Activated CD4-positive, alpha-beta T cell treated with anti-CD3 and anti-CD28 coated beads, Interleukin-2, amount 50 U/mL, for 16 hours (primary cell): ENCODE measurements around the gene TNFSF10.

Experiments used
- DNase-seq: peaks from one replicate; pipeline ENCODE4 v3.0.0-alpha.2; 2020

The TNFSF10 gene

GRCh38 chr3:172516318-172517214 lies 6.7 kb downstream of the TNFSF10 start:
- DNase-seq, result peak; percentile 78

- DNase-seq, result no peak
These were observed 7.9 kb downstream of the TNFSF10 start for GRCh38 chr3:172515130-172515918.

GRCh38 chr3:172514678-172515077 lies 8.6 kb downstream of the TNFSF10 start:
- no peak for DNase-seq

DNA sequence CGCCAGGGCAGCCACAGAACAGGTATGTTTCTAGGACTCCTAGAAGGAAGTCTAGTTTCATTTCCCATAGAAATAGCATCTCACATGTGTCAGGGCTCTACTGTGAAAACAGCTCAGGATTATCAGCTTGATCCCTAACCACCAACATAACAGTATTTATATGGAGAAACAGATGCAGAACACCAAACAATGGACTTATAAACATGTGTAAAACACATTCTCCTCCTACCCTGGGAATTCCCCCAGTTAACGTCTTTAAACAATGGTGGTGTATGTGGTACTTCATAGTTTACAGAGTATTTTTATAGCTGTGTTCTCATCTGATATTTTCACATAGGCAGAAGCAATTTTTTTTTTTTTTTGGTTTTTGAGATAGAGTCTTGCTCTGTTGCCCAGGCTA lies 9.7 kb downstream of the TNFSF10 start:
- no peak for DNase-seq

GRCh38 chr3:172511783-172512762 lies 11.2 kb downstream of the TNFSF10 start:
- DNase-seq, result peak; percentile 93

DNA sequence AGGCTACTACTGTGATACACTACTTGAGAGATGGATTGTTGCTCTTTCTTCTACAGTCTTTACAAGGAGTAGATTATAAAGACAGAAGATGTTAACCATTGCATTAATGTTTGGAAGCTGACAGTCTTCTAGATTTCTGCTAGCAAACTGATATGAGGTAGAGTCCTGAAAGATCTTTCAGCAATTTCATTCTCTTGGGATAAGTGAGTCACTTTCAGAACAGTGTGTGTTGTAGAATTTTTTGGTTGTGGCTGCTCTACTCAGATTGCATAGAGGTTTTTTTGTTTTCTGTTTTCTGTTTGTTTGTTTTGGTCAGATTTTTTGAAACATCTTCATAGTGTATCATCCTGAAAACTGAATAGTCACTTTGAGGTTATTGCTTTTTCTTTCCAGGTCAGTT lies 17.1 kb downstream of the TNFSF10 start:
- DNase-seq, result no peak

DNA sequence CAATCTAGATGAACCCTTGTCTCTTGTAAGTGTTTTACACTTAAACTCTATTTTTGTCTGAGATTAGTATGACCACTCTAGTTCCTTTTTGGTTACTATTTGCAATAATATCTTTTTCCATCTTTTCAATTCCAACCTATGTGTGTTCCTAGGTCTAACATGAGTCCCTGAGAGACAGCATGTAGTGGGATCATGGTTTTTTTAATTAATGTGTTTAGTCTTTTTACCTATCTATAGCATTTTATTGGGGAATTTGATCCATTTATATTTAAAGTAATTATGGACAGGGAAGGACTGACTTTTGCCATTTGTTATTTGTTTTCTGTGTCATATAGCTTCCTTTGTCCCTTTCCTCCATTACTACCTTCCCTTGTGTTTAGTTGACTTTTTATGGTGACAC lies 21.7 kb downstream of the TNFSF10 start:
- DNase-seq, result no peak

GRCh38 chr3:172490198-172490669 lies 33.0 kb downstream of the TNFSF10 start:
- DNase-seq, result peak; percentile 82

DNA sequence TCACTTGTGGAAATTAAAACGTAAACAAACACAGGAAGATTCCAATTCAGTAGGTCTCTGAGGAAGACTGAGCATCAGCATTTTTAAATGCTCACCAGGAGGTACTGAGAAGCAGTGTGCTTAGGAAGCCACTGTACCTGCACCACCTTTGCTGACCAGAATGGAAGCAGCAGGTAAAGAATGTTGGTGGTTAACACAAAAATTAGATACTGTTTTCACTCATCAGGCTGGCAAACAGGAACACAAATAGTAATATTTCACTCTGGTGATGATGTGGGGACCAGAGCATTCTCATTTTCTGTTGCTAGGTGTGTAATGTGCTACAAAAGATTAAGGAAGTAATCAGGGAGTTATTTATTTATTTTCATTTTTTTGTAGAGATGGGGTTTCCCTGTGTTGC lies 45.1 kb downstream of the TNFSF10 start:
- DNase-seq, result peak; percentile 73

DNA sequence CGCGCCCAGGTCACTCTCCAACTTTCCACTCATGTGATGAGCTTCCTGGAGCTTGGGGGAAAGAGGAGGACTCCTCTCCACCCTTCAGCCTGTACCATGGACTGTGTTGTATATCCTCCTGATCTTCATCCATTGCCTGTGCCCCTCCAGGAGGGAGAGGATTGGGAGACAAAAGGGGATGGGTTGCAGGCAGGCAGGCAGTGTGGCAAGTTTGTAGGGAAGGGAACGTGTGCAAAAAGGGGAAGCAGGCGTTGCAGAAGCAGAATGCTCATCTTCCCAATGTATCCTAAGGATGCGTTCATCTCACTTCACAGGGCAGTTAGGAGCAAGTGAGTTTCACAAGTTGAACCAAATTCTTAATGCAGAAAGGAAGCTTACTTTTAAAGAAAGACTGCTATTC lies 46.9 kb downstream of the TNFSF10 start:
- no peak for DNase-seq

DNA sequence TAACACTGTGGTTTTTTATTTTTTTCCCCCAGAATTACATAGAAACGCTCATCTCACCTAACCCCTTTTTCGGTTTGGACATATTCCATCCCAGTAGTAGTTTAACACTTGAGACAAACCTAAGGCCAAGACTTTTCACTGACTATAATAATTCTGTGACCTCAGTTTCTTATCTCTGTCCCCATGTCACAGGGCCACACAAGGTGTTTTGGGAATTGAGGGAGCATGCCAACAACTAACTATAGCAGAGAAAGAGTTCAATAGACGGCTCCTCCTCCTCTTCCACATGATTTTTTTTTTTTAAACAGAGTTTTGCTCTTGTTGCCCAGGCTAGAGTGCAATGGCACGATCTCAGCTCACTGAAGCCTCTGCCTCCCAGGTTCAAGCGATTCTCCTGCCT lies 47.5 kb downstream of the TNFSF10 start:
- DNase-seq, result no peak

- no peak for DNase-seq
These were observed 51.3 kb downstream of the TNFSF10 start for GRCh38 chr3:172471903-172472302.

DNA sequence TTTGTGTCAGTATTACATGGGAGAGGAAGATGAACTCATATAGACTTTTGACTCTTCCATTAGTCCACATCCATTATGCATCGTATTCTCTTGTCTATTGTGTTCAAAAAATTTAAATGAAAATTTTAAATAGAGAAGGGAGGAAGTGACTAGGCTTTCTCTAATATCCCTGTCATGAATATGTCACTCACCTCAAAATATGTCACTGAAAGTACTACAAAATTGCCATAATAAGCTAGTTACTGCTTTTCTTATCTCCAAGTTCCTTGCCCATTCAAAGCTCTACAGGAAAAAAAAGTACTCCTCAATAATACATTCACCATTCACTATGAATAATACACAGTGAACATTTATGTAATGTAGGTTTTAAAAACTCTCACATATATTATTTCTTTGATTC lies 52.6 kb downstream of the TNFSF10 start:
- no peak for DNase-seq

DNA sequence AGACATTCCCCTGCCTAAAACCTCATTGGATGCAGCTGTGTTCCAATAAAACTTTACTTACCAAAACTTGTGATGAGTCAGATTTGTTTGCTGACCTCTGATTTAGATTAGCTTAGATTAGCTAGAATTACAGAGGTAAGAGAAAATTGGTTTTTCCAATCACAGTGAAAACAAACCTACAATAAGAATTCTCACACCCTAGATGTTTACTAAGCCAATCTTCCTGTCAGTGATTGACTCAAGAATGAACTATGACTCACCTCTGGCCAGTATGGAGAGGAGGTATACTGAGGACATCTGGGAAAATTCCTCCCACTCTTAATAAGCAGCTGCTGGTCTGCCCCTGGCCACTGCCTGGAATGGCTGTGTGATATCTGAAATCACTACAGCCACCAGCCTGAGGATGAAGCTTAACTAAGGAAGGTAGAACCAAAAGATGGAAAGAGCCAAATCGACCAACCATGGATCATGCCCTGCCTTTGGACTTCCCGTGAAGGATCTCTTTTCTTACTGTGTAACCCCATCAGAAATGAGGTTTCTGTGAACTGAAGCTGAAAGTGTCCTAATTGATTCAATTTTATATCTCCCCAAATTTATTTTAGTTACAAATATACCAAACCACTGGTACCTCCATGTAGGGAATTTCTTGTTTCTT lies 55.9 kb downstream of the TNFSF10 start:
- no peak for DNase-seq

GRCh38 chr3:172466553-172467130 lies 56.6 kb downstream of the TNFSF10 start:
- no peak for DNase-seq

- DNase-seq, result no peak
These were observed 57.9 kb downstream of the TNFSF10 start for GRCh38 chr3:172465281-172465680.

GRCh38 chr3:172464306-172464705 lies 58.9 kb downstream of the TNFSF10 start:
- DNase-seq, result no peak

- peak; percentile 44 for DNase-seq
These were observed 61.6 kb downstream of the TNFSF10 start for GRCh38 chr3:172461530-172462138.

DNA sequence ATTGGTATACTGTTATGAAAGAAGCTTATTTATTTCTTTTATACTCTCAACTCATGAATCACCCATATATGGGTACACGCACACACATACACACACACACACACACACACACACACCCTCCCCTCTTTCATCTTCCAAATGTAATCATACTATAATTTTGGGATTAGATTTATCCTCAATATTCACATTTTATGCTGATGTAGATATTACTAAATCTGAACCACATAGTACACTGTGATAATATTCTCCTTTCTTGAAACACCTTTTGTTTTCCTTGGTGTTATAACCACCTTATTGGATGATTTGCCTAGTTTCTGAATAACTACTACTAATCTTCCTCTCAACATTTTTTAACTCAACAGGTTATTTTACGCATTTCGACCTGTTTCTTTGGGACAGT lies 66.8 kb downstream of the TNFSF10 start:
- no peak for DNase-seq
